HG02885 (cell line): Measurements from ENCODE around the gene CSNK1D.
"Not testable (repeated sequence)": the region's sequence is repeated elsewhere in the genome, so short reads cannot be mapped to it uniquely, and the experiment has no call there.

ENCODE experiments used
- ATAC-seq: cut with Tn5 transposase; IDR thresholded peaks from one replicate; pipeline ENCODE4 v1.9.1; 2021; ENCODE audit warnings: mild to moderate bottlenecking; ENCODE audit not compliant: unreplicated experiment, poor library complexity

CSNK1D gene

GRCh38 chr17:82199496-82199895, 74.0 kb downstream of the CSNK1D start:
- no peak for ATAC-seq

- ATAC-seq = no peak
These were observed 75.4 kb downstream of the CSNK1D start for GRCh38 chr17:82198092-82198491.

DNA sequence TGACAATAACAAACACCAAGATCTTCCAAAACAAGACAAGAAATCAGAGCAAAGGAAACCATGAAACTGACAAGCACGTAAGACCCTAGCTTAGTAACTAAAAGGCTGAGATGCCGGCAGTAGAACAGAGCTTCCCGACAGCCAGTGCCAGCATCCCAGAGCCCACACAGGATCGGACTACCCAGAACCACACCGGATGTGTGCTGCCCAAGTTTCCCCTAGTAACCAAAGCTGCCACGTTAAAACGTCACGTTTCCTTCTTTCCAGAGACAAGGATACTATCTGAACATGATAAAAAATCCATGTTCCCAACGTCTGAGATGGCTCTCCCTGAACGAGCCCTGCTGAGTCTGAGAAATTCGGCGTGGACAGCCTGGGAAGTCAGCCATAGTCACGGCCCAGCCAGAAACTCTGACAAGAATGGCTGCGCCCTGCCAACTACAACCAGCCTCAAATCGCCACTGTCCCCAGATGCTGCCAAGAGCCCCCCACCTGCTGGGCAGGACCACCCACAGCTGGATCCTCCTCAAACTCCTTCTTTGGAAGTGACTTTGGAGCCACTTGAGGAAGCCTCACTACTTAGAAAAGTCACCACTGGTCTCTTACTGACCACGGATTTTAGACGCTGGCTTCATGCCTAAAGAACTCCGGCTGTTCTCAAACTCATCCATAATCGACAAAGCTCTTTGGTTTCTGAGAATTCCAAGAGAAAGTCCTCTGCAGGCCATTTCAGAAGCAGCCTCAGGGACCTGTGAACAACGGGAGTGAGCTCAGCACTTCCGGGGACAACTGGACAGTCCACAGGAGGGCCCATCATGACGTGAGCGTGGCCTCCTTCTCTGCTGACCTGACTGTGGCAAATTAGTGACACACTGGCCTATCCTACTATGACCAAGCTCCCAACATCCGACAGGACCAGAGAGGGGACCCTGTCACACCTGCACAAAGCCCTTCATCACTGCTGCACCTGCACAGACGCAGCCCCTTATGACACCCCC, 77.5 kb downstream of the CSNK1D start:
- ATAC-seq = no peak

- ATAC-seq = no peak
These were observed 78.7 kb downstream of the CSNK1D start for GRCh38 chr17:82194765-82195164.

GRCh38 chr17:82193520-82194220, 79.8 kb downstream of the CSNK1D start:
- no peak for ATAC-seq

DNA sequence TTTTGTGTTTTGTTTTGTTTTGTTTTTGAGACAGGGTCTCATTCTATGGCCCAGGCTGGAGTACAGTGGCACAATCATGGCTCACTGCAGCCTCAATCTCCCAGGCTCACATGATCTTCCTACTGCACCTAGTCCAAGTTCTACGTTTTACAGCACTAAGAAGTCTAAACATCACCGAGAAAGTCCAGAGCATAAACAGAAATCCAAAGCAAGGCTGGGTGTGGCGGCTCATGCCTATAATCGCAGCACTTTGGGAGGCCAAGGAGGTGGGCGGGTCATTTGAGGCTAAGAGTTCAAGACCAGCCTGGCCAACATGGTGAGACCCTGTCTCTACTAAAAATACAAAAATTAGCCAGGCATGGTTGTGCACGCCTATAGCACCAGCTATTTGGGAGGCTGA, 80.5 kb downstream of the CSNK1D start:
- not testable (repeated sequence) for ATAC-seq
